Right atrium auricular region (tissue), 2 donors: ENCODE results near the gene AJM1. TPM values are rescaled to one million over a fixed set of nuclear protein-coding genes. Genes with fewer than 3 reads are reported as not detected.
A peak's percentile ranks its signal among the peaks of the same experiment; 100 is the strongest.

Source experiments
- DNase-seq: peaks from one replicate; pipeline ENCODE4 v3.0.0-alpha.2; 2019; ENCODE audit warnings: low spot score
- H3K27ac ChIP-seq, 2 donors: fragments of 200-600 bp; sonication (generic); 1 replicate in 1 of 2; 2 replicates in 1 of 2; pipeline ENCODE4 v1.5.1; 2016 to 2019
- H3K27me3 ChIP-seq, 2 donors: fragments of 200-600 bp; sonication (generic); one replicate each; pipeline versions ENCODE4 v1.5.1 to v1.6.0; 2017 to 2019
- H3K36me3 ChIP-seq: fragments of 200-600 bp; sonication (generic); one replicate; pipeline ENCODE4 v1.5.1; 2016
- H3K4me1 ChIP-seq, 2 donors: fragments of 200-600 bp; sonication (generic); one replicate each; pipeline versions ENCODE4 v1.5.1 to v1.6.0; 2017 to 2019
- H3K4me3 ChIP-seq, 2 donors: fragments of 200-600 bp; sonication (generic); 1 replicate in 1 of 2; 2 replicates in 1 of 2; pipeline ENCODE4 v1.5.1; 2017 to 2019; ENCODE audit warnings: mild to moderate bottlenecking in 1 of 2, moderate library complexity in 1 of 2
- H3K9me3 ChIP-seq, 2 donors: fragments of 200-600 bp; sonication (generic); one replicate each; pipeline ENCODE4 v1.5.1; 2019
- CTCF ChIP-seq, 2 donors: fragments of 200-600 bp; sonication (generic); IDR thresholded peaks; one replicate each; pipeline ENCODE4 v1.5.1; 2019; ENCODE audit warnings: antibody characterized with exemption in 2 of 2
- total RNA-seq, 2 donors: library from RNA; depleted of rRNA; stranded (reverse); fragments of >200 nt; gene quantifications; one replicate each; pipeline ENCODE4 v1.1.0, GENCODE V29; 2016

The AJM1 gene
- total RNA-seq, 2 donors from 2014 or later, result 2.7 to 3.0 TPM

GRCh38 chr9:136820971-136821825 is 21.1 kb upstream of the AJM1 start:
- Histone ChIP-seq H3K4me1 (peaks cover 0 to 16% of the 10 kb centered on the region in 2 donors), H3K27me3 (no peaks in the 10 kb centered on the region), H3K9me3 (no peaks in the 10 kb centered on the region), H3K27ac (peak overlapping the region in 1 of 2 donors; percentile 20), H3K4me3 (peak overlapping the region; percentile 26 to 51), H3K36me3 (peaks cover 26% of the 10 kb centered on the region)
- TF ChIP-seq CTCF (IDR thresholded peaks at IDR 0.05), result no peak
- DNase-seq, result no peak

- no peaks in the 10 kb centered on the region for H3K27me3 ChIP-seq
- H3K4me3 ChIP-seq, result peak overlapping the region; percentile 26 to 51
- no peak for DNase-seq
- peaks cover 0 to 16% of the 10 kb centered on the region in 2 donors for H3K4me1 ChIP-seq
- TF ChIP-seq CTCF (IDR thresholded peaks at IDR 0.05), result no peak
- peaks cover 32% of the 10 kb centered on the region for H3K36me3 ChIP-seq
- peak overlapping the region in 1 of 2 donors; percentile 20 for H3K27ac ChIP-seq
- H3K9me3 ChIP-seq, result no peaks in the 10 kb centered on the region
Observed at GRCh38 chr9:136821826-136822544, 20.3 kb upstream of the AJM1 start.

GRCh38 chr9:136823136-136824046 is 18.9 kb upstream of the AJM1 start:
- peaks cover 0 to 16% of the 10 kb centered on the region in 2 donors for H3K4me1 ChIP-seq
- H3K36me3 ChIP-seq, result peaks cover 37% of the 10 kb centered on the region
- no peak overlapping the region for H3K27ac ChIP-seq
- no peak for TF ChIP-seq CTCF (IDR thresholded peaks at IDR 0.05)
- no peak for DNase-seq
- no peak overlapping the region for H3K4me3 ChIP-seq
- no peaks in the 10 kb centered on the region for H3K27me3 ChIP-seq
- no peaks in the 10 kb centered on the region for H3K9me3 ChIP-seq

- no peak for DNase-seq
- Histone ChIP-seq H3K4me3 (no peak overlapping the region), H3K4me1 (peaks cover 0 to 16% of the 10 kb centered on the region in 2 donors), H3K9me3 (no peaks in the 10 kb centered on the region), H3K27me3 (no peaks in the 10 kb centered on the region), H3K27ac (no peak overlapping the region), H3K36me3 (peaks cover 46% of the 10 kb centered on the region)
- no peak for TF ChIP-seq CTCF (IDR thresholded peaks at IDR 0.05)
Observed at GRCh38 chr9:136824496-136825225, 17.6 kb upstream of the AJM1 start.
